G401.6 (cell line): ENCODE data around the gene NOP9.

Experiments
- FAIRE-seq: peaks from 2 replicates; lab custom pipeline; 2012; peaks lifted over from hg19 to GRCh38; lab: Jason Lieb, UNC

The NOP9 gene

DNA sequence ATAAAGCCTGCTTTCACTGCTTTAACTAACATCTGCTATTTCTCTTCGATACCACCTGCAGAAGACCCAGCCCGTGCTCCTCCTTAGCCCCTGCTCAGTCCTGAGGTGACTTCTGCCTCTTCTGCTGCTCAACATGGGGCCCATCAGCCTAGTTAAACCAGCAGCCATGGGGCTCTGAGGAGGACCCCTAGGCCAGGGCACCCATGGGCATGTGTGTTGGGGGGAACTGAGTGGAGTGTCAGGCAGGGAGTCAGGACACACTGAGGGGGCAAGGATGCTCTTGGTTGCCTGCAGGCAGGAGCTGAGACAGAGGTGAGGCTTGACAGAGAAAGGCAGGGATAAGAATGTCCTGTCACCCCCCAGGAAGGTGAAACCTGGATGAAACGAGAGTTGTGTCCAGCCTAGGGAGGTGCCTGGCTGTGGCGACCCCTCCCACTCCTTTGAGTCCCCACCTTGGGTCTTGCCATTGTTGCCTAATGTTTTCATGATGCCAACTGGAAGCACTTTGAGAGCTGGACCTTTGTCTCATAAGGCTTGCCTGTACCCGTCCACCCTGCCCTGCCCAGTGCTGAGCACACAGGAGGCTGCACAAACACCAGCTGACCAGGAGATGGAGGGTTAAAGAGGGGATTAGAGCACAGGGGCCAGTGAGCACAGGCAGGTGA lies 15.7 kb upstream of the NOP9 start:
- no peak for FAIRE-seq

DNA sequence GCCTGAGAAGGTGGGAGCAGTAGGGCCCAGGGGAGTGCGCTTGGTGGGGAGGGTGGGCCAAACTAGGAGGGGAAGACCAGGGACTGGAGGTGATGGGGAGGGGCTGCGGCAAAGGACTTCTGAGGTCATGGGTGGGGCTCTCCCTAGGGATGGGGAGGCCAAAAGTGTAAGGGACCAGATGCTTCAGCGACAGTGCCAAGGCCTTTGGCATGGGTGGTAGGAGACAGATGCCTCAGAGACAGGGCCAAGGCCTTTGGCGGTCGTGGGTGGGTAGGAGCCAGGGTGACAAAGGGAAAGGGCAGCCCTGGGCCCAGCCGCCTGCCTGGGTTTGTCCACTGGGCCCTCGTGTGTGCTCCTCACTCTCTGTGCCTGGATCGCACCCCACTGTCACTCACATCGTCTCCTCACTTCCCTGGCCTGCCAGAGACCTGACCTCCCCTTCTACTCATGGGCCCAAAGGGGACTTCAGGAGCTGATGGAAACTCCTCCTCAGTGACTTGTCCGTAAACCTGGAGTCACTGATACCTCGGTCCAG lies 15.1 kb upstream of the NOP9 start:
- no peak for FAIRE-seq

DNA sequence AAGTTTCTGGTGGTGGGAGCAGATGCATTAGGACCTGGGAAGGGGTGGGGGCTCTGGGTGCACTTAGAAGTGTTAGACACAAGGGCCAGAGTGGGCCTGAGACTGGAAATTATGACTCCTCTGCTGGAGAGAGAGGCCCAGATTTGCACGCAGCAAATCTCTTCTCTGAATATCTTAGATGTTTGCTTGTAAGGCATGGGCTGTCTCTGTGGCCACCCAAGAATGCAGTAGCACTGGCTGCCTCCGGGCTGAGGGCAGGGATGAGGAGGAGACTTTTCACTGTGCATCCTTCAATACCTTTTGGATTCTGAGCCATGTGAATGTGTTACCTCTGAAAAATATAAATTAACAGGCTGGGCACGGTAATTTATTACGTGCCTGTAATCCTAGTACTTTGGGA lies 14.3 kb upstream of the NOP9 start:
- no peak for FAIRE-seq

DNA sequence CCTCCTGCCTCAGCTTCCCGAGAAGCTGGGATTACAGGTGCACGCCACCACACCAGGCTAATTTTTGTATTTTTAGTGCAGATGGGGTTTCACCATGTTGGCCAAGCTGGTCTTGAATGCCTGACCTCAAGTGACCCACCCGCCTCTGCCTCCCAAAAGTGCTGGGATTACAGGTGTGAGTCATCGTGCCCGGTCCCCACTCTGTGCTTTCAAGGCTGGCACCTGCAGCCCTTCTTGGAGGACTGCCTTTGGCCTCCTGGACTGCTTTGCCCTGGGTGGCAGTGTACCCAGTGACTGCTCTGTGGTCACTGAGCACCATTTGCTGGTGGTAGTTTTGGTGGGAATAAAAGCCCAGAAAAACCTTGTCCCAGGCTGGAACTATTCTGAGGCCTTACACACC lies 12.7 kb upstream of the NOP9 start:
- FAIRE-seq = no peak

DNA sequence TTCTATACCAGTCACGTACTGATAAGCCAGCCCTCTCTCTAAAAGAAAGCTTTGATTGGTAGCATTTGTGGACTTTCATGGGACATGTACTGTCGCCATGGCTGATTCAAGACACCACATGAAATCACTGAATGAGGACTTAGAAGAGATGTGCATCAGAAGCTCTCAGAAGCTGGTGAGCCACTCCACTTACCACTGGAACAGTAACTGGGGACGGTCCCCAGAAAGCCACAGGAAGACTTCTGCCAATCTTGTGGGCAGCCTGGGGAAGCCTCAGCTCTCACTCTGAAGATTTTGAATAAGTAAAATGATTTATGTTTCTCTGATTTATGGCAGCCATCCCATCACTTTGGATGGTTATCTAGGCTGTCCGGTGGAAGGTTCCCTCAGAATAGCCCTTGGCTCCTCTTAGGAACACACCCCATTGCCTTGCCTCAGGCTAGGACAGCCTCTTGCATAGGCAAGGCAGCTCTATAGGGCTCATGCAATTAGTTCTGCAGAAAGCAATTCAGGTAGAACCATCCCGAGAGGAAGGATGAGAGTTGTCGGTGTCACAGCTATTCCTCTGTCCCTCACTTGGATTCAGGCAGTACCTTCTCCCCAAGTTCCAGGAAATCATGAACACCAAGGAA lies 9.9 kb upstream of the NOP9 start:
- FAIRE-seq = no peak

DNA sequence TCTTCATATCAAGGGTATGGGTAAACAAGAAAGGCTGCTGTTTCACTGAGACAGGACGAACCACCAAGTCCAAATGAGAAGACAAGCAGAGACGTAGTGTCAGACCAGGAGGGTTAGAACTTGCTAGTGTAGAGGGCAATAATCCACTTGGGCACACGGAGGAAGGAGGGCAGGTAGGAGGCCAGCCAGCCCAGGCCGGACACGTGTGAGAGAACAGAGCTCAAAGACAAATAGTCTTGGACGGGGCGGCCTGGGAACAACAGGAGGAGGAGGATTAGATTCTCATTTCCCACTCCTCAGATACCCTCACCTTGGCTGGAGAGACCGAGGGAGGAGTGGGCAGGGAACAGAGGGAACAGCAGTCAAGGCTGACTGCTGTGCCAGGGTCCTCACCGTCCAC lies 8.9 kb upstream of the NOP9 start:
- no peak for FAIRE-seq

DNA sequence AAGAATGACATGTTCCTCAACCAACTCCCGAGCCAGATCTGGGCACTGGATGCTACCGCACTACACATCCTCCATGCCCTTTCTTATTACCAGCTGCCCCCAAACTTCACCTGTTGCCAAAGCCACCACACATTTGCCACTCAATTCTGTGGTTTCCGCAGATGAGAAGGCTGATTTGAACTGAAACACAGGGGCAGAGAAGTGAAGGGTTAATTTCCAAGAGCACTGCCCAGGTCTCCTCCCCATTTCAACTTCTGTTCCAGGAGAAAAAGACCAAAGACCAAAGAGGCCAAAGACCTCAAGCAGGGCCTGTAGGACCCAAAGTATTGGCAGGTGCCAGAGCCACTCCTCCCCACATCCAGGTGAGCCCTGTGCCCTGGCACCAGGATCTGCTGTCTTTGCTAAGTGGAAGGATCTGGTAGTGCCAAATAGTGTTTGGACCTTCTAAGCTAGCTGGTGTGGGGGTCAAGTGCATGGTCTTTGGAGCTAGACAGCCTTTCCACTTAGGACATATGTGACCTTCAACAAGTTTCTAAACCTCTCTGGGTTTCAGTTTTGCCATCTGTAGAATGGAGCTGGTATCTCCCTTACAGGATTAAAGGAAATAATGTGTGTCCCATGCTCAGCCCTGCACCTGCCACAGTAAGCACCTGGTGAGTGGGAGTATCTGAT lies 8.1 kb upstream of the NOP9 start:
- no peak for FAIRE-seq

DNA sequence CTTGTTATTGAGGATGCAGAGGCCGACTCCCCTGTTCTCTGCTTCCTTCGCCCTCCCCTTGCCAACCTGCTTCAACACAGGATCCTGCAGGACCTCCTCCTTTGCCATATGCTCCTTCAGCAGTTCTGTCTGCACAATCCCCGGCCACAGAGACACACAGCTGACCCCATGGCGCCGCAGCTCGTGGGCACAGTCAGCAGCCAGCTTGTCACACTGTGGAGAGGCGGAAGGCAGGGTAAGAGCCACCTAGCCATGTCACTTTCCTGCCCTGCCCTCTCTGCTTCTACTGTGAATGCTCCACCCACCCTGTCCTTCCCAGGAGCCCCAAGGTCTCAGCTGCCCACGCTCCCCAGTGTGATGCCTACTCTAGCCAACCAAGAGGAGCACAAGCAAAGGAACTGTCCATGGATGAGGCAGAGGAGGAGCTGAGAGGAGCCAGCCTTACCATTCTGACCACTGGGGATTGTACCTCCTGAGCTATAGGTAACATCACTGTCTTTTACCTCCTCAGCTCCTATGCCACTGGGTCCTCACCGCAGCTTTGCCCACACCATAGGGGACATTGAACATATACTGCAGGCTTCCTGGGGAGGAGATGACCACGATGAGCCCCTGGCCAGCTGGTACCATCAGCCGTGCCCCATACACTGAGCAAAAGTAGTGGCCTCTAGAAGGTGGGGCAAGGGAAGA lies 7.4 kb upstream of the NOP9 start:
- no peak for FAIRE-seq

DNA sequence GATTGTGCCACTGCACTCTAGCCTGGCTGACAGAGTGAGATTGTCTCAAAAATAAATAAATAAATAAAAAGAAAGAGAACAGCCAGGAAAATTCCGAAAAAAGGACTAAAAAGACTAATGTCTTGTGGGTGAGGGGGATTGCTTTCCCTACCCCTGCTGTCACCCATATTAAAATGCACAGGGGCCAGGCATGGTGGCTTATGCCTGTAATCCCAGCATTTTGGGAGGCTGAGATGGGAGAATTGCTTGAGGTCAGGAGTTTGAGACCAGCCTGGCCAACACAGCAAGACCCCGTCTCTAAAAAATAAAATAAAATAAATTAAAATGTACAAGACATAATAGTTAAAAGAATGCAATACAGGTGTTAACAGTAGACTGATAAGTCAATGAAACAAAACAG lies 6.1 kb upstream of the NOP9 start:
- FAIRE-seq = no peak

DNA sequence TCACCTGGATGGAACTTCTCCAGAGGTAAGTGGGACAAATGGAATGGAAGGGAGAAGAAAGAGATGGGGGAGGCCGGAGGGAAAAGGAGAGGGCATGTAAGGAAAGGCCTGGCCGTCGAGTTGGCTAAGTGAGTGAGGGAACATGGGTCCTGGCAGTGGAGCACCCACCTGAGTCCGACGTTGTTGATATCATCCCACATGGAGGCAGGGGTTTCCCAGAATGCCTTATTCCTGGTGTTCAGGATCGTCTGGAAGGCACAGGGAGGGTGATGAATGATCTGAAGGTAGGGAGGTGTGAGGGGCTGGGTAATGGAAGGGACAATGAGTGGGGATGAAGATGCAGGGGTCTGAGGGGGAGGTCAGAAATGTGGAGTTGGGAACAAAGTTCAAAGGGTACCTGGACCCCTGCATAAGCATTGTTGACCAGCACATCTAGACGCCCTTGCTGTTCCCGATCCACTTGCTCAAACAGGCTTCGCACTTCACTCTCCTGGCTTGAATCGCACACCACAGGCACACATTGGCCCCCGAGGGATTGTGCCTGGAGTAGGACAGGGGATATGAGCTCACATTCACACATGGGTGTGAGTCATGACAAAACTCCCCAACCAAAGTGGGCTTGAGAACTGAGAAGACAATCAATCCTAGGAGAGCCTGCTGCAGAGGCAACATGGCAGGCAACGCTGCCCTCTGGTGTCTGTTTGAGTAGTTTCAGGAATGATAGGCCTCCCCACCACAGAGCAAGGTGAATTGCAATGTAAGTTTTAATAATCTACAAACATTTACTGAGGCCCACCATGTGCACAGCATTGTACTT lies 3.1 kb upstream of the NOP9 start:
- peak; percentile 46 for FAIRE-seq

DNA sequence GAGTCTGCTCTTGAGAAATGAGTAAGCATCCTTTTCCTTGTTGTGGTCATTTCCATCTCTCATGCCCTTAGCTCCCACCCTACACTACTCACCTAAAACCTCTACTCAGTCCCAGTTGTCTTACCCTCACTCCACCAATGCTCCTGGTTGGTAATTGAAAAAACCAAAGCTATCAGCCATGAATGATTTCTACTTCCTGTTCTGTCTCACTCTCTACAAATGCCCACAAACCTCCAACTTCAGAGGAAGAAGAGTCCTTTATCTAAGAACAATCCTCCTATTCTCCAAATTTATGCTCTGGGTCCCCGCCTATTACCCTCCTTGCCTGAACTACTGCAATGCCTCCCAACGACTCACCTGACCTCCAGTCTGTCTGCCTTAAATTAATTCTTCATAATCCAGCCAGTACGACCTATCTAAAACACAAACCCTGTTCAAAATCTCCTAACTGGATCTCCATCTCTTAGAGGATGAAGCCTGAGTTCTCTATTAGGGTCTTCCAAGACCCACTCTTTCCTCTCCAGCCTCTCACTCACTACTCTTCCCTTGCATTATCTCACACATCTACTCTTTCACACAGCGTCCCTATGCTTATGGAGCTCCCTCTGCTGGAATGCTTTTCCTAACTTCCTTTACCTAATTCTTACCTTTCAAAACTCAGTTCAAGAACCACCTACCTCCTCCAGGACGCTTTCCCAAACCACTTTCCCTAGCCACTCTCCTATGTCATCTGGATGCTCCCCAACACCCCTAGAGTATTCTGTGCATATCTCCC lies 2.3 kb upstream of the NOP9 start:
- FAIRE-seq = no peak

DNA sequence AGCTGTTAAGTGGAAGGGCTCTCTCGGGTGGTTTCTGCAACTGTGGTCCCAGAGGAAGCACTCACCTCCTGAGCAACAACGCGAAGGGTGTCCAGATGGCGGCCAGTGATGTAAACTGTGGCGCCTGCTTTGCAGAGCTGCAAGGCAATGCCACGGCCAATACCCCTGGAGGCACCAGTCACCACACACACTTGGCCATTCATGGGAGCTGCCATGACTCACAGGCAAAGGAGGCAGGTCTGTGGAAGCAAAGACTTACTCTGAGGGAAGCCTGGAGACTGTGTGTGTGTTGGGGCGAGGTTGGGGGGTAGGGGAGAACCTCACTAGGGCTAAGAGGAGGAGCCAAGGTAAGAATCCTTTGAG lies 777 bp upstream of the NOP9 start:
- FAIRE-seq = no peak

DNA sequence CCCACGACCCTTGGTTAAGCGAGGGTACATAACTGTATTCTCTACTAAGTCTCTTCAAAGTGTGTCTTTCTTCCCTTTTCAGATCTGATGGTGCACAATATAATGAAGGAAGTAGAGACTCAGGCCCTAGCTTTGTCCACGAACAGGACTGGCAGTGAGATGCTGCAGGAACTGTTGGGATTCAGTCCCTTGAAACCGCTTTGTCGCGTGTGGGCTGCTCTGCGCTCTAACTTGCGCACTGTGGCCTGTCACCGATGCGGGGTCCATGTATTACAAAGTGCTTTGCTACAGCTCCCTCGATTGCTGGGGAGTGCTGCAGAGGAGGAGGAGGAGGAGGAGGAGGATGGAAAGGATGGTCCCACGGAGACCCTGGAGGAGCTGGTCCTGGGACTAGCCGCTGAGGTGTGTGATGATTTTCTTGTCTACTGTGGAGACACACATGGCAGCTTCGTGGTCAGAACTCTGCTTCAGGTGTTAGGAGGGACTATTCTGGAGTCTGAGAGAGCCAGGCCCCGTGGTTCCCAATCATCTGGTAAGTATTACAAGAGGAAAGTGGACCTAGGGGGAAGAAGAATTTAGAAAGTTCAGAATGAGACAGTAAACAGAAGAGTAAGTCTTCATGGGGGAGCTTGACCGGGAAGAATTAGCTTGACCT lies 803 bp downstream of the NOP9 start:
- FAIRE-seq = no peak

DNA sequence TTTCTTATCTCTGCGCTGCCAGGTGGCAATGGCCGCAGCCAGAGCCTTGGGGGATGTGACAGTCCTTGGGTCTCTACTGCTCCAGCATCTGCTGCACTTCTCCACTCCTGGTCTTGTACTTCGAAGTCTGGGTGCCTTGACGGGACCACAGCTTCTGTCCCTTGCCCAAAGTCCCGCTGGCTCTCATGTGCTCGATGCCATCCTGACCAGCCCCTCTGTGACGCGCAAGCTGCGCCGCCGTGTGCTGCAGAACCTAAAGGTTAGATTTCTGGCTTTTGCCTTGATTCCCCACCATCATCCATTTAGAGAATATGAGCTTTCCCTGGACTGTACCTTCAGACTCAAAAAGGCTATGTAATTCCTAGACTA lies 4.4 kb downstream of the NOP9 start:
- FAIRE-seq = no peak

DNA sequence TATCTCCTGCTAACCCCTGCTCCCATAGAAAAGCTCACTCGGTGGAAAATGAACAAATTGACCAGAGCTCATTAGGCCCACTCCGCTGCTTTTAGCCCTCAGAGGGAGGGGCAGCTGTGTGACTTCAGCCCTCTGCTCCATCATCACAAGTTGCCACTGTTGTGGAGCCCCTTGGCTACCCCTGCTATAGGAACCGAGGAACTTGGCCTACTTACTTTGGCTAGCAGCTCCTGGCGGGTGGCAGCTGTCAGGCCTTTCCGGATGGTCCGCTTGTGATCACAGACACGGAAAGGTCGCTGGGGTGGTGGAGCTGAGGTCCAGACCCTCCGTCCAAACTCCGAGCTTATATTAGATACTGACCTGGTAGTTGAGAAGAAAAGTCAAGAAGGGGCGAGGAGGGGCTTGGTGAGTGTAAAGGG lies 7.5 kb downstream of the NOP9 start:
- FAIRE-seq = no peak

DNA sequence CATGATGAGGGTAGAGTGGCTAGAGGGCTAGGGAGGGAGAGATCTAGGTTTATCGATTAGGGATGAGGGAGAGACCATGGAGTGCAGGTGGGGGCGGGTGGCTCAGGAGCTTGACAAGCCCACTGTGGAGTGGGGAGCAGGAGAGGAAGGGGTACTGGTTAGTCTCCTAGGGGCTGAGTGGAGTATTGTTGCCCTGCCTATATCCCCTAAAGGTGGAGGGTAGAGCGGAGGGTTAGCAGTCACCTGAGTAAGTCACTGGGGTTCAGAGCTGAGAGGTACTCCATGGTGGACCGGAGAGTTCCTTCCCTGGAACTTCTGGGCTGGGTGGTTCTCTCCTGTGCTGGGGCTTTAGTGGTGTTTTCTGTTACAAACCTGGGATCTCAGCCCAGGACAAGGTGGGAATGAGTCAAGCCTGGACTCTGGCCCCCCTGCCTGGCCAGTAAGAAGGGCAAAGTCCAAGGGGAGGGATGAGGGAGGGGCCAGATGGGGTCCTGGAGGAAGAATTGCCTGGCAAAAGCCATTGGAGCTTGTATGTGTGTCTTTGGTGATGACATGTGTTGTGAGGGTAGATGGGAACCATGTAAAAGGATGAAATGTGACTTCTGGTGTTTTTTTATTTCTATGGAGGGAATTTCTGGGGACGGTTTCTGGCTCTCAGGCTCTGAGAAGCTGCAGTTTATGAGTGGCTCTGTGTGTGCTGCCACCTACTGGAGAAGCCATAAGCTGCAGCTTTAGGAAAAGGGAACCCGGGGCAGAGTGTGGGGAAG lies 8.1 kb downstream of the NOP9 start, which contains the start of gene CIDEB:
TSS of gene CIDEB (minus strand) at position 403 of the 767 bp plus-strand sequence. CDS start at position 284, 119 bp downstream.
- FAIRE-seq = peak; percentile 74

DNA sequence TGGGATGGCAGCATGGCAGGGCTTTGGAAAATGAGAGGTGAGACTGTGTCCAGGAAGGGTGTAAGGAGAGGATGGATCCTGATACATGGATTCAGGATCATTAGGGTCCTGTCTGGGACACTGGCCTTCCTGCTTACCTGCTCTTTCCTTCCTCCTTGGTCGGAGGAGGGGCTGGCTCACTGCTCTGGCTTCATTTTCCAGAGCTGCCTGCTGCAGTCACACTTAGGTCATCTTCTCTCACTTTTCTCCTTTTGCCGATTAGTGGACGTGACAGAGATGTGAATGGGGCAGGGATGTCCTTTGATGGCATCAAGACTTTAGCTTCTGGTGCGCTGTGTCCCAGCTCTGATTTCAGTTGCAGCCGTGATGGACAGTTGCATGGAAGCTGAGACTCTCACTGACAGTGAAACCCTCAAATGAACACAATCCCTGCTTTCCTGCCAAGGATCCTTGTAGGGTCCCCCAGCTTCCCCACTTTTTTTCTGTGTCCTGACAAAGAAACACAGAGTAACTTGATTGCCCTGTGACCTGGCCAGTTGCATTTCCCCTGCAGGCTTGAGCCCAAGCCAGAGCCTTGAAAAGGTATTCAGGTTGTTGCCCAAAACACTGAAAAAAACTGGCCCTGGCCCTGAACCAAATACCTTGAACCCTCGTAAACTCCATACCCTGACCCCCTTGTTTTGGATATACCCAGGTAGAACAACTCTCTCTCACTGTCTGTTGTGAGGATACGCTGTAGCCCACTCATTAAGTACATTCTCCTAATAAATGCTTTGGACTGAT lies 8.9 kb downstream of the NOP9 start:
- FAIRE-seq = no peak

DNA sequence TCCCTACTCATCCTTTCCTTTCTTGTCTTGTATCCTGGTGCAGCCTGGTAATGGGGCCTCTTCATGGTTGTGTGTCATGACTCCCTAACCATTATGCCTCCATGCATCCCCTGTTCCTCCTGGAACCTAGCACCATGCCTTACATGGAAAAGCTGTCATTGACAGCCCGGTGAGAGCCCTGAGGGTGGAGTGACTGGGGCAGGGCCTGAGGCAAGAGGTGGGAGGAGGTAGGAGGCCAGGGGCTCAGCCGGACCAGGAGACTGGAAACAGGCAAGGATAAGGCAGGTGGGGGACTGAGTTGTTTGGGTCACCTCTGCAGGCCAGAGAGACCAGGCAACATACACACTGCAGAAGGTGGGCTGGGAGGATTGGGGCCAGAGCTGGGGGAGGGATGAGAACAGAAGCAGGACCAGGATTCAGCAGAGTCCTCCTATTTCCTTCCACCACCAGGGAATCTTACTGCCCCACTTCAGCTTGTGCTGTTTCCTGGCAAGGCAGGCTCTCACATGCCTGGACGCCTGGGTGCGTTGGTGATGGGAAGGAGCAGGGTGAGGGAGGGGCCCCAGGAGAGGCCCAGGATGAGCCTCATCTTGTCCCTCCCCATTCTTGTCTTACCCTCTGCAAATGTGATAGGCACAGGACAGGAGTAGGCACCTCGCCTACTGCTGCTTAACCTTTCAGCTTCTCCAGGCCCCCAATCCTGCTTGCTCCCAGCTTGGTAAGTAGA lies 10.1 kb downstream of the NOP9 start, which contains the start of gene LTB4R2:
TSS of gene LTB4R2 (plus strand) at position 603 of the 727 bp plus-strand sequence. CDS start 525 bp downstream, outside the sequence.
- no peak for FAIRE-seq
